K562 (cell line): ENCODE results near the gene PSMB2. TPM values are rescaled to one million over a fixed set of nuclear protein-coding genes. Genes with fewer than 3 reads are reported as not detected.
A peak's percentile ranks its signal among the peaks of the same experiment; 100 is the strongest.

Experiments
- ATF7 ChIP-seq: fragments of 450-650 bp; IDR thresholded peaks from 2 replicates; pipeline ENCODE4 v1.7.1; 2014; ENCODE audit warnings: mild to moderate bottlenecking, moderate library complexity
- BDP1 ChIP-seq: IDR thresholded peaks from 3 replicates; pipeline ENCODE4 v1.6.1; 2011; ENCODE audit not compliant: insufficient read length, insufficient read depth
- DDX20 ChIP-seq: fragments of 450-650 bp; IDR thresholded peaks from 2 replicates; pipeline ENCODE4 v1.6.1; 2016; ENCODE audit warnings: missing genetic modification characterization, low read depth, mild to moderate bottlenecking, missing compliant biosample characterization, moderate library complexity
- ETV1 ChIP-seq: fragments of 450-650 bp; conservative IDR thresholded peaks from 2 replicates; pipeline ENCODE4 v1.6.1; 2016; ENCODE audit warnings: missing genetic modification characterization, control low read depth, low read depth, missing compliant biosample characterization
- IRF2 ChIP-seq: sonication (generic); formaldehyde crosslinking; IDR thresholded peaks from 2 replicates; pipeline ENCODE4 v1.8.1; 2022; ENCODE audit warnings: mild to moderate bottlenecking, missing genetic modification reagents
- KDM5B ChIP-seq: fragments of 200-600 bp; sonication (generic); IDR thresholded peaks from 2 replicates; pipeline ENCODE4 v1.6.1; 2012; ENCODE audit warnings: low read depth, mild to moderate bottlenecking, moderate library complexity, low read length, control low read depth, inconsistent platforms; ENCODE audit not compliant: insufficient replicate concordance
- NR3C1 ChIP-seq: sonication (generic); formaldehyde crosslinking; IDR thresholded peaks from 2 replicates; pipeline ENCODE4 v1.8.1; 2022; ENCODE audit warnings: missing genetic modification reagents
- POLR2G ChIP-seq: fragments of 200-400 bp; formaldehyde crosslinking; IDR thresholded peaks from 2 replicates; pipeline ENCODE4 v1.6.1; 2017; ENCODE audit warnings: low read depth, mild to moderate bottlenecking, antibody characterized with exemption, low read length, moderate library complexity
- SMARCC2 ChIP-seq: fragments of 450-650 bp; IDR thresholded peaks from 2 replicates; pipeline ENCODE4 v1.6.1; 2017; ENCODE audit warnings: antibody characterized with exemption, moderate library complexity, mild to moderate bottlenecking, low read depth
- SNRNP70 ChIP-seq: fragments of 200-400 bp; formaldehyde crosslinking; optimal IDR thresholded peaks from 2 replicates; pipeline ENCODE3; 2017; ENCODE audit warnings: low read depth, low read length
- polyA plus RNA-seq, 8 experiments: library from polyadenylated mRNA; depleted of rRNA in 4 of 8; stranded (reverse) in 5 of 8; unstranded in 3 of 8; fragments of >200 nt; fragmentation: Nextera tagmentation in 2 of 8; fragmentation: Illumina TruSeq in 1 of 8; extraction: Ambion mirVana in 2 of 8; extraction: Trizol in 1 of 8; gene quantifications; 2 replicates each; pipeline versions ENCODE4 v1.2.1 to v1.2.3, GENCODE V29; 2011 to 2014; ENCODE audit warnings: inconsistent platforms in 1 of 8, missing spikeins in 1 of 8
- total RNA-seq, 7 experiments: library from RNA; depleted of rRNA in 6 of 7; stranded (reverse); fragments of >200 nt in 6 of 7; fragmentation: Illumina TruSeq in 2 of 7; extraction: Trizol in 2 of 7; gene quantifications; 2 replicates each; pipeline versions ENCODE4 v1.2.1 to v1.2.3, GENCODE V29; 2011 to 2021; ENCODE audit warnings: low replicate concordance in 1 of 7
- TF ChIP-seq, protein P1 (sequence below): IDR thresholded peaks from 2 replicates; pipeline ENCODE4 v1.6.1; 2016; ENCODE audit warnings: missing genetic modification characterization, missing compliant biosample characterization
- TF ChIP-seq, protein P2 (sequence below): fragments of 250-450 bp; sonication (Bioruptor Pico); IDR thresholded peaks from 2 replicates; pipeline ENCODE4 v1.4.0; 2020; ENCODE audit warnings: mild to moderate bottlenecking, moderate library complexity, borderline replicate concordance
- TF ChIP-seq, protein P3 (sequence below), 2 experiments: fragments of 450-650 bp in 1 of 2; sonication (generic) in 1 of 2; formaldehyde crosslinking in 1 of 2; IDR thresholded peaks in 1 of 2; conservative IDR thresholded peaks in 1 of 2; 2 replicates each; pipeline versions ENCODE4 v1.6.1 to v1.8.1; 2016 to 2023; ENCODE audit warnings: mild to moderate bottlenecking in 2 of 2, moderate library complexity in 2 of 2, inconsistent platforms in 1 of 2, missing genetic modification reagents in 1 of 2
- TF ChIP-seq, protein P4 (sequence below), 2 experiments: fragments of 450-650 bp; conservative IDR thresholded peaks; 2 replicates each; pipeline ENCODE4 v1.6.1; 2017; ENCODE audit warnings: mild to moderate bottlenecking in 2 of 2, moderate library complexity in 2 of 2
- TF ChIP-seq, protein P5 (sequence below): sonication (generic); formaldehyde crosslinking; IDR thresholded peaks from 2 replicates; pipeline ENCODE4 v1.8.0; 2022; ENCODE audit warnings: mild to moderate bottlenecking, missing genetic modification reagents

PSMB2 gene
- total and polyA plus RNA-seq, 9 of the 15 experiments (the other 6 are each of a cell fraction or from before 2014, with no cell fraction given): 71.7 to 543 (median 165) TPM

DNA sequence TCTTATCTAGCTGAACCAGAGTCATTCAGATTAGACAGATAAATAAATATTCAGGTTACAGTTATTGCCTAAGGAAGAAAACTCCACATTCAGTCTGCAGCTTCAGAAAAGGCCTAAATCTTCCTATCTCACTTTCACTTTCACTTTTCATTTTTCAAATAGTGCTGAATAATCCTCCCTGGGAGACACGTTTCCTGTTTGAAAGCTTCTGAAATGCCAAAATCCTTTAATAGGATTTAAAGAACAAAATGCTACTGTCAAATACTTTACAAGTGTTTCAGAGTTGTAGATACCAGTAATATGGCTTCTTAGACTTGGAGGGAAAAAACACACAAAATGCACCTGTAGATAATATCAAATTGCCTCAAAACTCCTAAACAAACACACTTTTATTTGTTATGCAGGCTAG, 3.9 kb downstream of the PSMB2 start (continued):
- TF ChIP-seq DDX20 (tag) (no peak), POLR2G (no peak), SMARCC2 (peak; percentile 87), ATF7 (peak; percentile 16; the same call in 1 of the 2 replicates), BDP1 (no peak), KDM5B (no peak), SNRNP70 (no peak), ETV1 (tag) (peak; percentile 40; the same call in 1 of the 2 replicates), NR3C1 (CRISPR knock-in tag) (no peak), IRF2 (CRISPR knock-in tag) (peak; percentile 89; the same call in 1 of the 2 replicates)
- TF ChIP-seq, protein P1, sequence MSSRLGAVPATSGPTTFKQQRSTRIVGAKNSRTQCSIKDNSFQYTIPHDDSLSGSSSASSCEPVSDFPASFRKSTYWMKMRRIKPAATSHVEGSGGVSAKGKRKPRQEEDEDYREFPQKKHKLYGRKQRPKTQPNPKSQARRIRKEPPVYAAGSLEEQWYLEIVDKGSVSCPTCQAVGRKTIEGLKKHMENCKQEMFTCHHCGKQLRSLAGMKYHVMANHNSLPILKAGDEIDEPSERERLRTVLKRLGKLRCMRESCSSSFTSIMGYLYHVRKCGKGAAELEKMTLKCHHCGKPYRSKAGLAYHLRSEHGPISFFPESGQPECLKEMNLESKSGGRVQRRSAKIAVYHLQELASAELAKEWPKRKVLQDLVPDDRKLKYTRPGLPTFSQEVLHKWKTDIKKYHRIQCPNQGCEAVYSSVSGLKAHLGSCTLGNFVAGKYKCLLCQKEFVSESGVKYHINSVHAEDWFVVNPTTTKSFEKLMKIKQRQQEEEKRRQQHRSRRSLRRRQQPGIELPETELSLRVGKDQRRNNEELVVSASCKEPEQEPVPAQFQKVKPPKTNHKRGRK (tag): 0 out of 2 replicates have a peak, but pooled peaks have one; percentile 10
- TF ChIP-seq, protein P2, sequence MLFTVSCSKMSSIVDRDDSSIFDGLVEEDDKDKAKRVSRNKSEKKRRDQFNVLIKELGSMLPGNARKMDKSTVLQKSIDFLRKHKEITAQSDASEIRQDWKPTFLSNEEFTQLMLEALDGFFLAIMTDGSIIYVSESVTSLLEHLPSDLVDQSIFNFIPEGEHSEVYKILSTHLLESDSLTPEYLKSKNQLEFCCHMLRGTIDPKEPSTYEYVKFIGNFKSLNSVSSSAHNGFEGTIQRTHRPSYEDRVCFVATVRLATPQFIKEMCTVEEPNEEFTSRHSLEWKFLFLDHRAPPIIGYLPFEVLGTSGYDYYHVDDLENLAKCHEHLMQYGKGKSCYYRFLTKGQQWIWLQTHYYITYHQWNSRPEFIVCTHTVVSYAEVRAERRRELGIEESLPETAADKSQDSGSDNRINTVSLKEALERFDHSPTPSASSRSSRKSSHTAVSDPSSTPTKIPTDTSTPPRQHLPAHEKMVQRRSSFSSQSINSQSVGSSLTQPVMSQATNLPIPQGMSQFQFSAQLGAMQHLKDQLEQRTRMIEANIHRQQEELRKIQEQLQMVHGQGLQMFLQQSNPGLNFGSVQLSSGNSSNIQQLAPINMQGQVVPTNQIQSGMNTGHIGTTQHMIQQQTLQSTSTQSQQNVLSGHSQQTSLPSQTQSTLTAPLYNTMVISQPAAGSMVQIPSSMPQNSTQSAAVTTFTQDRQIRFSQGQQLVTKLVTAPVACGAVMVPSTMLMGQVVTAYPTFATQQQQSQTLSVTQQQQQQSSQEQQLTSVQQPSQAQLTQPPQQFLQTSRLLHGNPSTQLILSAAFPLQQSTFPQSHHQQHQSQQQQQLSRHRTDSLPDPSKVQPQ (CRISPR knock-in tag): no peak
- TF ChIP-seq, protein P3, sequence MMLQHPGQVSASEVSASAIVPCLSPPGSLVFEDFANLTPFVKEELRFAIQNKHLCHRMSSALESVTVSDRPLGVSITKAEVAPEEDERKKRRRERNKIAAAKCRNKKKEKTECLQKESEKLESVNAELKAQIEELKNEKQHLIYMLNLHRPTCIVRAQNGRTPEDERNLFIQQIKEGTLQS (IDR thresholded peaks at IDR 0.05): no peak
- TF ChIP-seq, protein P3 (CRISPR knock-in tag; conservative IDR thresholded peaks at IDR 0.05): no peak
- TF ChIP-seq, protein P4, sequence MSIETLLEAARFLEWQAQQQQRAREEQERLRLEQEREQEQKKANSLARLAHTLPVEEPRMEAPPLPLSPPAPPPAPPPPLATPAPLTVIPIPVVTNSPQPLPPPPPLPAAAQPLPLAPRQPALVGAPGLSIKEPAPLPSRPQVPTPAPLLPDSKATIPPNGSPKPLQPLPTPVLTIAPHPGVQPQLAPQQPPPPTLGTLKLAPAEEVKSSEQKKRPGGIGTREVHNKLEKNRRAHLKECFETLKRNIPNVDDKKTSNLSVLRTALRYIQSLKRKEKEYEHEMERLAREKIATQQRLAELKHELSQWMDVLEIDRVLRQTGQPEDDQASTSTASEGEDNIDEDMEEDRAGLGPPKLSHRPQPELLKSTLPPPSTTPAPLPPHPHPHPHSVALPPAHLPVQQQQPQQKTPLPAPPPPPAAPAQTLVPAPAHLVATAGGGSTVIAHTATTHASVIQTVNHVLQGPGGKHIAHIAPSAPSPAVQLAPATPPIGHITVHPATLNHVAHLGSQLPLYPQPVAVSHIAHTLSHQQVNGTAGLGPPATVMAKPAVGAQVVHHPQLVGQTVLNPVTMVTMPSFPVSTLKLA (conservative IDR thresholded peaks at IDR 0.05): peak; percentile 52 to 71; a peak in 3 of 4 replicates
- TF ChIP-seq, protein P5, sequence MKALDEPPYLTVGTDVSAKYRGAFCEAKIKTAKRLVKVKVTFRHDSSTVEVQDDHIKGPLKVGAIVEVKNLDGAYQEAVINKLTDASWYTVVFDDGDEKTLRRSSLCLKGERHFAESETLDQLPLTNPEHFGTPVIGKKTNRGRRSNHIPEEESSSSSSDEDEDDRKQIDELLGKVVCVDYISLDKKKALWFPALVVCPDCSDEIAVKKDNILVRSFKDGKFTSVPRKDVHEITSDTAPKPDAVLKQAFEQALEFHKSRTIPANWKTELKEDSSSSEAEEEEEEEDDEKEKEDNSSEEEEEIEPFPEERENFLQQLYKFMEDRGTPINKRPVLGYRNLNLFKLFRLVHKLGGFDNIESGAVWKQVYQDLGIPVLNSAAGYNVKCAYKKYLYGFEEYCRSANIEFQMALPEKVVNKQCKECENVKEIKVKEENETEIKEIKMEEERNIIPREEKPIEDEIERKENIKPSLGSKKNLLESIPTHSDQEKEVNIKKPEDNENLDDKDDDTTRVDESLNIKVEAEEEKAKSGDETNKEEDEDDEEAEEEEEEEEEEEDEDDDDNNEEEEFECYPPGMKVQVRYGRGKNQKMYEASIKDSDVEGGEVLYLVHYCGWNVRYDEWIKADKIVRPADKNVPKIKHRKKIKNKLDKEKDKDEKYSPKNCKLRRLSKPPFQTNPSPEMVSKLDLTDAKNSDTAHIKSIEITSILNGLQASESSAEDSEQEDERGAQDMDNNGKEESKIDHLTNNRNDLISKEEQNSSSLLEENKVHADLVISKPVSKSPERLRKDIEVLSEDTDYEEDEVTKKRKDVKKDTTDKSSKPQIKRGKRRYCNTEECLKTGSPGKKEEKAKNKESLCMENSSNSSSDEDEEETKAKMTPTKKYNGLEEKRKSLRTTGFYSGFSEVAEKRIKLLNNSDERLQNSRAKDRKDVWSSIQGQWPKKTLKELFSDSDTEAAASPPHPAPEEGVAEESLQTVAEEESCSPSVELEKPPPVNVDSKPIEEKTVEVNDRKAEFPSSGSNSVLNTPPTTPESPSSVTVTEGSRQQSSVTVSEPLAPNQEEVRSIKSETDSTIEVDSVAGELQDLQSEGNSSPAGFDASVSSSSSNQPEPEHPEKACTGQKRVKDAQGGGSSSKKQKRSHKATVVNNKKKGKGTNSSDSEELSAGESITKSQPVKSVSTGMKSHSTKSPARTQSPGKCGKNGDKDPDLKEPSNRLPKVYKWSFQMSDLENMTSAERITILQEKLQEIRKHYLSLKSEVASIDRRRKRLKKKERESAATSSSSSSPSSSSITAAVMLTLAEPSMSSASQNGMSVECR (CRISPR knock-in tag): peak; percentile 16; the same call in 1 of the 2 replicates
